Prostate gland (tissue), 2 donors: Measurements from ENCODE around the gene CCL8.

Source experiments
- POLR2A ChIP-seq: fragments of 450-650 bp; IDR thresholded peaks from one replicate; pipeline ENCODE4 v1.6.1; 2016; ENCODE audit warnings: antibody characterized with exemption, mild to moderate bottlenecking
- TF ChIP-seq, protein P1 (sequence below), 4 experiments: fragments of 200-600 bp in 2 of 4; fragments of 450-650 bp in 2 of 4; sonication (generic) in 2 of 4; IDR thresholded peaks; 1 replicate in 3 of 4; 2 replicates in 1 of 4; pipeline ENCODE4 v1.5.1; 2016 to 2019; ENCODE audit warnings: antibody characterized with exemption in 4 of 4, mild to moderate bottlenecking in 2 of 4, moderate library complexity in 2 of 4

GRCh38 chr17:34287875-34288274 lies 31.4 kb upstream of the CCL8 start:
- no peak for TF ChIP-seq POLR2A
- TF ChIP-seq, protein P1, sequence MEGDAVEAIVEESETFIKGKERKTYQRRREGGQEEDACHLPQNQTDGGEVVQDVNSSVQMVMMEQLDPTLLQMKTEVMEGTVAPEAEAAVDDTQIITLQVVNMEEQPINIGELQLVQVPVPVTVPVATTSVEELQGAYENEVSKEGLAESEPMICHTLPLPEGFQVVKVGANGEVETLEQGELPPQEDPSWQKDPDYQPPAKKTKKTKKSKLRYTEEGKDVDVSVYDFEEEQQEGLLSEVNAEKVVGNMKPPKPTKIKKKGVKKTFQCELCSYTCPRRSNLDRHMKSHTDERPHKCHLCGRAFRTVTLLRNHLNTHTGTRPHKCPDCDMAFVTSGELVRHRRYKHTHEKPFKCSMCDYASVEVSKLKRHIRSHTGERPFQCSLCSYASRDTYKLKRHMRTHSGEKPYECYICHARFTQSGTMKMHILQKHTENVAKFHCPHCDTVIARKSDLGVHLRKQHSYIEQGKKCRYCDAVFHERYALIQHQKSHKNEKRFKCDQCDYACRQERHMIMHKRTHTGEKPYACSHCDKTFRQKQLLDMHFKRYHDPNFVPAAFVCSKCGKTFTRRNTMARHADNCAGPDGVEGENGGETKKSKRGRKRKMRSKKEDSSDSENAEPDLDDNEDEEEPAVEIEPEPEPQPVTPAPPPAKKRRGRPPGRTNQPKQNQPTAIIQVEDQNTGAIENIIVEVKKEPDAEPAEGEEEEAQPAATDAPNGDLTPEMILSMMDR (IDR thresholded peaks at IDR 0.05), result no peak
